ENCODE data around the gene DIS3. TPM values are rescaled to one million over a fixed set of nuclear protein-coding genes. Genes with fewer than 3 reads are reported as not detected.

The DIS3 gene, protein sequence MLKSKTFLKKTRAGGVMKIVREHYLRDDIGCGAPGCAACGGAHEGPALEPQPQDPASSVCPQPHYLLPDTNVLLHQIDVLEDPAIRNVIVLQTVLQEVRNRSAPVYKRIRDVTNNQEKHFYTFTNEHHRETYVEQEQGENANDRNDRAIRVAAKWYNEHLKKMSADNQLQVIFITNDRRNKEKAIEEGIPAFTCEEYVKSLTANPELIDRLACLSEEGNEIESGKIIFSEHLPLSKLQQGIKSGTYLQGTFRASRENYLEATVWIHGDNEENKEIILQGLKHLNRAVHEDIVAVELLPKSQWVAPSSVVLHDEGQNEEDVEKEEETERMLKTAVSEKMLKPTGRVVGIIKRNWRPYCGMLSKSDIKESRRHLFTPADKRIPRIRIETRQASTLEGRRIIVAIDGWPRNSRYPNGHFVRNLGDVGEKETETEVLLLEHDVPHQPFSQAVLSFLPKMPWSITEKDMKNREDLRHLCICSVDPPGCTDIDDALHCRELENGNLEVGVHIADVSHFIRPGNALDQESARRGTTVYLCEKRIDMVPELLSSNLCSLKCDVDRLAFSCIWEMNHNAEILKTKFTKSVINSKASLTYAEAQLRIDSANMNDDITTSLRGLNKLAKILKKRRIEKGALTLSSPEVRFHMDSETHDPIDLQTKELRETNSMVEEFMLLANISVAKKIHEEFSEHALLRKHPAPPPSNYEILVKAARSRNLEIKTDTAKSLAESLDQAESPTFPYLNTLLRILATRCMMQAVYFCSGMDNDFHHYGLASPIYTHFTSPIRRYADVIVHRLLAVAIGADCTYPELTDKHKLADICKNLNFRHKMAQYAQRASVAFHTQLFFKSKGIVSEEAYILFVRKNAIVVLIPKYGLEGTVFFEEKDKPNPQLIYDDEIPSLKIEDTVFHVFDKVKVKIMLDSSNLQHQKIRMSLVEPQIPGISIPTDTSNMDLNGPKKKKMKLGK
- total RNA-seq, result 34.6 and 50.3 TPM in 2 replicates

DNA sequence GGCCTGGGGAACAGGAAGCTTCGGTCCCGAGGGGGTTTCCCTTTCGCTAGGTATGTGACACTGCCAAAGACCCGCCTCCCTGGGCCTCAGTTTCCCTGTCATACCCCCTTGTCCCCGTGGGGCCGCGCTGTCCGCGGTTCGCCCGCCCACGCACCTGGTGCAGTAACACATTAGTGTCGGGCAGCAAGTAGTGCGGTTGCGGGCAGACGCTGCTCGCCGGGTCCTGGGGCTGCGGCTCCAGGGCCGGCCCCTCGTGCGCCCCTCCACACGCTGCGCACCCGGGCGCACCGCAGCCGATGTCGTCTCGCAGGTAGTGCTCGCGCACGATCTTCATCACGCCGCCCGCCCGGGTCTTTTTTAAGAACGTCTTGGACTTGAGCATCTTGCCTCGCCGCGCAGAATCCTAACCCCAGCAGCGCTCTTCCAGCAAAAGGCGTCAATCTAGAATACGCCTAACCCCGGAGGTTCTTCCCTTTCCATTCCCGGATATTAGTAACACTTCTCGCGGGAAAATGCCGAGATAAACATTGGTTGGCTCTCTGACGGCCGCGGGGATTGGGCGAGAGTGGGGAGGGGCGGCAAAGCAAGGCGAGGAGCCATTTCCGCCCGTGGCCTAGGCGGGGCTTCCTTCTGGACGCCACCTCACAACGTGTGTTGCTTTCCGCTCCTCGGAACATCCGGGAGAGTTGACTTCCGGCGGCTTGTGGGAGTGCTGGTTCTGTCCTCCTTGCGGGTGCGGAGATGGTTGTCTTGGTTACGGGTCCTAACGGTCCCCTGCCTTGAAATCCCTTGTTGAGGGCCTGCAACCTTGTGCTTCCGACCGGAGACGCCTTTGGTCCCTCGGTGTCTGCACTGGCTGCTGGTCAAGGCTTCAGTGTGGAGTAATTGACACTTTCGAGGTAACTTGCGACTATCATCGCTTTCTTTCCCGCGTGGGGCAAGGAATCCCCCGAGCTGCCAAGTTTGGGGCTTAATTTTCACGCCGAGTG is at the start of gene DIS3, which contains the start of gene PIBF1:
Gene DIS3, minus strand, starts transcription at position 450 of the 989 bp plus-strand sequence. Its CDS starts 68 bp downstream, at position 382.
Gene PIBF1, plus strand, starts transcription at position 683 of the 989 bp plus-strand sequence. CDS start 1,337 bp downstream, outside the sequence.

DNA sequence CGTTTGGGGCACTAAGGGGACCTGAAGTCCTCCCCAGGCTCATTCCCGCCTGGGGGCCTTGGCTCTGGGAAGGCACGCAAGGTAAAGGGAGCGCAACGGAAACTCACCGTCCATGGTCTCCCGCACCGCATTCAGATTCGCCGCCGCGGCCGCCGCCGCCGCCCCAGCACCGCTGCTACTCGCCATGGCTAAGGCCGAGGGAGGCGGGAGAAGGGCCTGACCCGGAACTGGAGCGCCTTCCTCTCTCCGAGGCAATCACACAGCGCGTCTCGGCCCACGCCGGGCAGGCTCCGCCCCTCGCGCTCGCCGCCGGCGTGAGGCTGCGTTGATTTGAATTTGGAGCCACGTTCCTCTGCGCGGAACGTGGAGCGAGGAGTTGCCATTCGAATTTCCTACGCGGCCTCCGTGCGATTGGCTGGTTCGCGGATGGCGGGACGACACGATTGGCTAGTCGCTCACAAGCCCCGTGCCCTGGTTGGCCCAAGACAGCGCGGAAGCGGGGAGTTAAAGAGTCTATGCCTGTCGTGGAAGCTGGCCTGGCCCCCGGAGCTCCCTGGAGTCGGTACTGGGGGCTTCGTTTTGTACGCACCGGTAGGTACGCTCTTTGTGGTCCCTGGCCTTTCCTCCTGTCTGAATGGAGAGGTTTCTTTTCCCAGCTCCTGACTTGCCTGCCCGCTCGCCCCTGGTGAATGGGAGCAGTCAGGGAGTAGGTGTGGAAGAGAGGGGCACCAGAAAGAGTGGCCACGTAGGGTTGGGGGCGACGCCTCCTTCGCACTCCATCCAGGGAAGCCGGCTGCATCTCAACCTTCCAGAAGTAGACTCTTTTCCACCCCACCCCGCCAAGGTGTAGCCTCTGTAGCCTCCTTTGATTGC is 54.0 kb downstream of the DIS3 start, which contains the start of the genes BORA and MZT1:
Gene BORA, plus strand, starts transcription at position 507 of the 873 bp plus-strand sequence. CDS start 1,018 bp downstream, outside the sequence.
Gene MZT1, minus strand, starts transcription at position 213 of the 873 bp plus-strand sequence. Its CDS starts 27 bp downstream, at position 186.

Small RNA genes lying within 50 kb of the gene (small RNA-seq; reads per million reads assigned to genes)
- 0.08 reads per million for gene RNU6-80P

Other genes starting within 250 kb of the DIS3 start
- gene MZT1, start 54.3 kb downstream of the DIS3 start, total RNA-seq, result 15.0 and 23.9 TPM in 2 replicates
- gene BORA, start 54.0 kb downstream of the DIS3 start, total RNA-seq, result 6.5 and 13.8 TPM in 2 replicates
- gene PIBF1, start 233 bp upstream of the DIS3 start, total RNA-seq, result 12.4 and 16.7 TPM in 2 replicates